ENCODE measurements around the gene ZMYM3.

ZMYM3 gene

DNA sequence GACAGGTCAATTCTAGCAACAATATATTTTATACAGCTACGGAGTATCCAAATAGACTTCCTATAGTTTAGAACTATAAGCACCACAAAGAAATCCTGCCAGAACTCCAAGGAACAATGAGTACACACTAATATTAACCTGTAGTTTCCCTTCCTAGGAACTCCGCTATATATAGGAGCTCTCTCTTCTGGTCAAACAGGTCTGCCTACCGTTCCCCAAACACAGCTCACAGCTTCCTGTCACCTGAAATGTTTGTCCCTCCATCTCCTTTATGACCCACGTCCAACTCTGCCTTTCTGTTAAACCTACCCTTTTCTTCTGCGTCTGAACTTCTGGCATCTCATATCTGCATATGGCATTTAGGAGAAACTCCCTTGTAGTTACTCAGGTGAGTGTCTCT is 41.4 kb downstream of the ZMYM3 start:
- Mint-ChIP-seq H3K9me3 (no peaks in the 10 kb centered on the region), H3K27ac (no peak overlapping the region), H3K36me3 (no peaks in the 10 kb centered on the region), H3K4me1 (peaks cover 4% of the 10 kb centered on the region), H3K4me3 (no peak overlapping the region), H3K27me3 (peaks cover 6% of the 10 kb centered on the region)
- no peak for DNase-seq (ENCODE audit: low spot score in 2 of 2)
- ATAC-seq (ENCODE audit: low read depth), result no peak

DNA sequence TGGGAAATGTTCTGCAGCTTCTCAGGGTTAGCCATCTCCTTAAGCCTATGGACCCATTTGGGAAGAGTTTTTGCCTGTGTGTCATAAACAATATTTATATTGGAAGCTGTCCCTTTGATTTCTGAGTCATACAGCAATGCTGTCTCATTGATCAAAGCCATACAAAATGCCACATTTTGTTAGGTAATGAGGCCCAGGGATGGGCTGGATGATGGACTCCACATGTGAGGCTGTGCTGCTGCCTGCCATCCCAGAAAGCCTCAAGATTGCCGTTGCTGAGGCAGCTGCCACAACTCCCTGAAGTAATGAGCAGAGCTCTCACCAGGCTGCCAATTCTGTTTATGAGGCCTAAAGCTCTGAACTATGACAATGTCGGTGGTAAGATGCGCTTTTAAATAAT is 43.1 kb downstream of the ZMYM3 start:
- DNase-seq (ENCODE audit: low spot score in 2 of 2), result no peak
- no peak overlapping the region for H3K27ac Mint-ChIP-seq
- peaks cover 4% of the 10 kb centered on the region for H3K27me3 Mint-ChIP-seq
- no peaks in the 10 kb centered on the region for H3K36me3 Mint-ChIP-seq
- H3K4me1 Mint-ChIP-seq, result no peaks in the 10 kb centered on the region
- no peaks in the 10 kb centered on the region for H3K9me3 Mint-ChIP-seq
- ATAC-seq (ENCODE audit: low read depth), result no peak
- no peak overlapping the region for H3K4me3 Mint-ChIP-seq

GRCh38 chrX:71199252-71200008 is 54.5 kb downstream of the ZMYM3 start:
- Mint-ChIP-seq H3K4me3 (peak overlapping the region; percentile 4), H3K27ac (peak overlapping the region; percentile 53), H3K27me3 (no peaks in the 10 kb centered on the region), H3K36me3 (no peaks in the 10 kb centered on the region), H3K9me3 (no peaks in the 10 kb centered on the region), H3K4me1 (peaks cover 14% of the 10 kb centered on the region)
- no peak for ATAC-seq (ENCODE audit: low read depth)
- no peak for DNase-seq (ENCODE audit: low spot score in 2 of 2)

DNA sequence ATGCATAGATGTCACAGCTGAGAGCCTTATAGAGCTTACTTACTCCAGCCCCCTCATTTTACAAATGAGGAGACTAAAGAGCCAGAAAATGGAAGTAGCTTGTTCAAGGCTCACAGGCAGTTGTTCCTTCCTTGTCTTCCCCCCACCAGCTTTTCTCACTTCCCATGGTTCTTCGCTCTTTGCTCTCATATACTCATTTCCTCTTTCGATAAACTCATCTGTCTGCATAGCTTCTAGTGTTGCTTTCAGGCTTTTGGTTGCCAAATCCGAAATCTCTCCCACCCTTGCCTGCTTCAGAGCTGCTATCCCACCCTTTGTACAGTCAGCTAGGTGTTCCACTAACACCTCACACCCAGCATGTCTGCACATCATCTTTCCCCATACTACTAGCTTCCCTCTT is 55.9 kb downstream of the ZMYM3 start:
- H3K4me1 Mint-ChIP-seq, result peaks cover 14% of the 10 kb centered on the region
- H3K9me3 Mint-ChIP-seq, result no peaks in the 10 kb centered on the region
- H3K36me3 Mint-ChIP-seq, result no peaks in the 10 kb centered on the region
- DNase-seq (ENCODE audit: low spot score in 2 of 2), result peak; percentile 13 to 23
- no peaks in the 10 kb centered on the region for H3K27me3 Mint-ChIP-seq
- H3K27ac Mint-ChIP-seq, result peak overlapping the region; percentile 40
- H3K4me3 Mint-ChIP-seq, result peak overlapping the region; percentile 78
- peak; percentile 94 for ATAC-seq (ENCODE audit: low read depth)

- Mint-ChIP-seq H3K4me3 (peak overlapping the region; percentile 89), H3K27me3 (no peaks in the 10 kb centered on the region), H3K4me1 (peaks cover 21% of the 10 kb centered on the region), H3K27ac (peak overlapping the region; percentile 86), H3K9me3 (no peaks in the 10 kb centered on the region), H3K36me3 (peaks cover 4% of the 10 kb centered on the region)
- peak; percentile 24 for ATAC-seq (ENCODE audit: low read depth)
- no peak for DNase-seq (ENCODE audit: low spot score in 2 of 2)
Observed at GRCh38 chrX:71195964-71196649, 57.8 kb downstream of the ZMYM3 start.

GRCh38 chrX:71191248-71191647 is 62.7 kb downstream of the ZMYM3 start:
- DNase-seq (ENCODE audit: low spot score in 2 of 2) (no peak), ATAC-seq (ENCODE audit: low read depth) (no peak)
- Mint-ChIP-seq H3K36me3 (peaks cover 6% of the 10 kb centered on the region), H3K27me3 (no peaks in the 10 kb centered on the region), H3K4me1 (peaks cover 19% of the 10 kb centered on the region), H3K4me3 (no peak overlapping the region), H3K9me3 (no peaks in the 10 kb centered on the region), H3K27ac (peak overlapping the region; percentile 32)

Data from memory B cell (primary cell).